ENCODE results near the gene KSR2.
A peak's percentile ranks its signal among the peaks of the same experiment; 100 is the strongest.
"Not testable (repeated sequence)": the region's sequence is repeated elsewhere in the genome, so short reads cannot be mapped to it uniquely, and the experiment has no call there.

The KSR2 gene

GRCh38 chr12:118011961-118012360 lies 43.2 kb upstream of the KSR2 start:
- H3K4me3 ChIP-seq (ENCODE audit: low read length), result no peak overlapping the region
- no peak for DNase-seq (ENCODE audit: low read depth)
- no peak for TF ChIP-seq CTCF (conservative IDR thresholded peaks at IDR 0.05; ENCODE audit: low read length)

GRCh38 chr12:118011377-118011776 lies 42.6 kb upstream of the KSR2 start:
- no peak for DNase-seq (ENCODE audit: low read depth)
- no peak for TF ChIP-seq CTCF (conservative IDR thresholded peaks at IDR 0.05; ENCODE audit: low read length)
- no peak overlapping the region for H3K4me3 ChIP-seq (ENCODE audit: low read length)

GRCh38 chr12:118010903-118011302 lies 42.1 kb upstream of the KSR2 start:
- no peak overlapping the region for H3K4me3 ChIP-seq (ENCODE audit: low read length)
- TF ChIP-seq CTCF (conservative IDR thresholded peaks at IDR 0.05; ENCODE audit: low read length), result no peak

GRCh38 chr12:117999806-118000205 lies 31.0 kb upstream of the KSR2 start:
- H3K4me3 ChIP-seq (ENCODE audit: low read length); DNase-seq (ENCODE audit: low read depth): not testable (repeated sequence)

More at GRCh38 chr12:118010903-118011302, 42.1 kb upstream of the KSR2 start:
- DNase-seq (ENCODE audit: low read depth), result no peak

- no peak for DNase-seq (ENCODE audit: low read depth)
- TF ChIP-seq CTCF (conservative IDR thresholded peaks at IDR 0.05; ENCODE audit: low read length), result no peak
- H3K4me3 ChIP-seq (ENCODE audit: low read length), result no peak overlapping the region
These were observed 29.9 kb upstream of the KSR2 start for GRCh38 chr12:117998719-117999118.

- no peak for DNase-seq (ENCODE audit: low read depth)
- no peak overlapping the region for H3K4me3 ChIP-seq (ENCODE audit: low read length)
- no peak for TF ChIP-seq CTCF (conservative IDR thresholded peaks at IDR 0.05; ENCODE audit: low read length)
These were observed 26.0 kb upstream of the KSR2 start for GRCh38 chr12:117994551-117995438.

- TF ChIP-seq CTCF (conservative IDR thresholded peaks at IDR 0.05; ENCODE audit: low read length), result no peak
- no peak overlapping the region for H3K4me3 ChIP-seq (ENCODE audit: low read length)
- peak; percentile 63 for DNase-seq (ENCODE audit: low read depth)
These were observed 18.1 kb upstream of the KSR2 start for GRCh38 chr12:117986705-117987469.
